ENCODE data around the gene NUDC. TPM values are rescaled to one million over a fixed set of nuclear protein-coding genes. Genes with fewer than 3 reads are reported as not detected.

NUDC gene
- total and polyA plus RNA-seq, 2 of the 4 experiments (the other 2 are of a cell fraction) = 34.8 to 89.8 TPM

DNA sequence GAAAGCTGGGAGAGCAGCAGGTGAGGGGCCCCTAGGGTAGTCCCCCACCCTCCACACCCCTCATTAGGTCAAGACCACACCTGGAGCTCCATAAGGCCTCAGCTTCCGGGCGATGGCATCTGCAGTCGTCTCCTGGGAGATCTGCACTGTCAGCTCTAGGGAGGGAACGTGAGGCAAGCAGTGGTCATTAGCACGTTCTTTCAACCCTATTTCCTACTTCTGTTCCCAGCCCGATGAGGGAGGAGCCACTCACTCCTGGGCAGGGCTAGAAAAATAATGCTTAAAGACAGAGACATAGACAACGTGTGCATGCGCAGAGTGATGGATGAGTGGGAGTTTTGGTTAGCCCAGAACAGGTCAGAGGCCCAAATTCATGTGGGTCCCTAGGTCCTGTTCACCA, 29.1 kb downstream of the NUDC start:
- Histone ChIP-seq H2AK5ac (ENCODE audit: low read depth, low read length) (no peak overlapping the region), H3K4me2 (ENCODE audit: low read depth, low read length) (no peak overlapping the region), H2AK9ac (replicated peaks; ENCODE audit: low read depth, low read length, poor library complexity) (no peak overlapping the region), H4K20me1 (ENCODE audit: insufficient read depth, low read length) (no peaks in the 10 kb centered on the region; the same call in 1 of the 2 replicates), H2BK15ac (ENCODE audit: low read depth, low read length) (no peak overlapping the region), H4K5ac (ENCODE audit: low read depth, low read length) (no peak overlapping the region), H3K9ac (ENCODE audit: low read depth, low read length) (no peak overlapping the region), H3K56ac (ENCODE audit: extremely low read depth, insufficient read depth, low read length) (no peak overlapping the region), H2BK5ac (ENCODE audit: low read depth, low read length, poor library complexity, severe bottlenecking) (no peak overlapping the region), H3K27ac (ENCODE audit: insufficient read depth, low read length) (no peak overlapping the region), H3K18ac (ENCODE audit: low read depth, low read length) (no peak overlapping the region), H3K14ac (replicated peaks; ENCODE audit: low read depth, low read length) (no peak overlapping the region), H3K79me1 (ENCODE audit: low read depth in 1 of 2, low read length in 2 of 2) (no peaks in the 10 kb centered on the region; a peak in 1 of 4 replicates), H4K8ac (ENCODE audit: low read depth in 2 of 2, low read length in 2 of 2) (no peak overlapping the region), H3K9me1 (ENCODE audit: insufficient read depth, low read length) (0 out of 2 replicates have a peak, but pooled peaks cover 7% of the 10 kb centered on the region), H2BK20ac (ENCODE audit: low read depth, low read length) (no peak overlapping the region), H2AFZ (replicated peaks; ENCODE audit: low read length, poor library complexity) (no peak overlapping the region), H4K91ac (ENCODE audit: insufficient read depth, low read depth, low read length) (no peak overlapping the region), H3K4ac (ENCODE audit: low read depth, low read length) (no peak overlapping the region), H3K27me3 (ENCODE audit: control insufficient read depth, insufficient read depth, low read length) (no peaks in the 10 kb centered on the region), H3K9me3 (ENCODE audit: control insufficient read depth, insufficient read depth, low read length) (no peaks in the 10 kb centered on the region), H2BK120ac (ENCODE audit: low read depth, low read length) (no peak overlapping the region), H3K4me1 (ENCODE audit: control insufficient read depth, insufficient read depth, low read length) (no peaks in the 10 kb centered on the region), H3K36me3 (ENCODE audit: control insufficient read depth, insufficient read depth, low read length) (peaks cover 12% of the 10 kb centered on the region), H3K23ac (ENCODE audit: low read depth, low read length) (no peak overlapping the region), H3K4me3 (ENCODE audit: insufficient read depth, low read depth, low read length) (no peak overlapping the region)
- CTCF ChIA-PET = no interaction called here
- whole genome bisulfite sequencing, 2 experiments (ENCODE audit: extremely low coverage in 2 of 2, insufficient read length in 1 of 2) = 58% methylated on average over 2 of the region's 8 CpGs; no CpG with 5 or more reads in 1 of the 2 experiments
- in situ Hi-C loops (cut with MboI; ENCODE audit: low sequenced_read_pairs) = no loop called here
- dilution Hi-C loops (cut with HindIII; ENCODE audit: low sequenced_read_pairs, unreplicated experiment) = no loop called here
- ATAC-seq (ENCODE audit: low read depth) (no peak), DNase-seq (no peak)
- TF ChIP-seq BHLHE40 (IDR thresholded peaks at IDR 0.05; ENCODE audit: low read depth, low read length) (no peak), CHD1 (IDR thresholded peaks at IDR 0.05; ENCODE audit: low read depth, low read length) (no peak), POLR2A (IDR thresholded peaks at IDR 0.05; ENCODE audit: low read depth, low read length) (no peak), RAD21 (IDR thresholded peaks at IDR 0.05; ENCODE audit: low read length) (no peak), FOS (IDR thresholded peaks at IDR 0.05; ENCODE audit: low read depth, low read length) (no peak), MAFK (IDR thresholded peaks at IDR 0.05; ENCODE audit: low read depth, low read length) (no peak), MAZ (IDR thresholded peaks at IDR 0.05; ENCODE audit: borderline replicate concordance, low read depth, low read length) (no peak), MXI1 (IDR thresholded peaks at IDR 0.05; ENCODE audit: borderline replicate concordance, low read depth, low read length) (no peak), SMC3 (IDR thresholded peaks at IDR 0.05; ENCODE audit: low read depth, low read length) (no peak), NFE2L2 (IDR thresholded peaks at IDR 0.05; ENCODE audit: low read depth, low read length) (no peak), RFX5 (IDR thresholded peaks at IDR 0.05; ENCODE audit: low read depth, low read length) (no peak), RCOR1 (IDR thresholded peaks at IDR 0.05; ENCODE audit: insufficient replicate concordance, low read length) (no peak), CEBPB (IDR thresholded peaks at IDR 0.05; ENCODE audit: low read depth, low read length) (no peak)
- TF ChIP-seq, protein P1, sequence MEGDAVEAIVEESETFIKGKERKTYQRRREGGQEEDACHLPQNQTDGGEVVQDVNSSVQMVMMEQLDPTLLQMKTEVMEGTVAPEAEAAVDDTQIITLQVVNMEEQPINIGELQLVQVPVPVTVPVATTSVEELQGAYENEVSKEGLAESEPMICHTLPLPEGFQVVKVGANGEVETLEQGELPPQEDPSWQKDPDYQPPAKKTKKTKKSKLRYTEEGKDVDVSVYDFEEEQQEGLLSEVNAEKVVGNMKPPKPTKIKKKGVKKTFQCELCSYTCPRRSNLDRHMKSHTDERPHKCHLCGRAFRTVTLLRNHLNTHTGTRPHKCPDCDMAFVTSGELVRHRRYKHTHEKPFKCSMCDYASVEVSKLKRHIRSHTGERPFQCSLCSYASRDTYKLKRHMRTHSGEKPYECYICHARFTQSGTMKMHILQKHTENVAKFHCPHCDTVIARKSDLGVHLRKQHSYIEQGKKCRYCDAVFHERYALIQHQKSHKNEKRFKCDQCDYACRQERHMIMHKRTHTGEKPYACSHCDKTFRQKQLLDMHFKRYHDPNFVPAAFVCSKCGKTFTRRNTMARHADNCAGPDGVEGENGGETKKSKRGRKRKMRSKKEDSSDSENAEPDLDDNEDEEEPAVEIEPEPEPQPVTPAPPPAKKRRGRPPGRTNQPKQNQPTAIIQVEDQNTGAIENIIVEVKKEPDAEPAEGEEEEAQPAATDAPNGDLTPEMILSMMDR (conservative IDR thresholded peaks at IDR 0.05; ENCODE audit: low read depth, low read length) = no peak
- TF ChIP-seq, protein P2, sequence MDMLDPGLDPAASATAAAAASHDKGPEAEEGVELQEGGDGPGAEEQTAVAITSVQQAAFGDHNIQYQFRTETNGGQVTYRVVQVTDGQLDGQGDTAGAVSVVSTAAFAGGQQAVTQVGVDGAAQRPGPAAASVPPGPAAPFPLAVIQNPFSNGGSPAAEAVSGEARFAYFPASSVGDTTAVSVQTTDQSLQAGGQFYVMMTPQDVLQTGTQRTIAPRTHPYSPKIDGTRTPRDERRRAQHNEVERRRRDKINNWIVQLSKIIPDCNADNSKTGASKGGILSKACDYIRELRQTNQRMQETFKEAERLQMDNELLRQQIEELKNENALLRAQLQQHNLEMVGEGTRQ (IDR thresholded peaks at IDR 0.05; ENCODE audit: low read depth, low read length) = no peak
- TF ChIP-seq, protein P3, sequence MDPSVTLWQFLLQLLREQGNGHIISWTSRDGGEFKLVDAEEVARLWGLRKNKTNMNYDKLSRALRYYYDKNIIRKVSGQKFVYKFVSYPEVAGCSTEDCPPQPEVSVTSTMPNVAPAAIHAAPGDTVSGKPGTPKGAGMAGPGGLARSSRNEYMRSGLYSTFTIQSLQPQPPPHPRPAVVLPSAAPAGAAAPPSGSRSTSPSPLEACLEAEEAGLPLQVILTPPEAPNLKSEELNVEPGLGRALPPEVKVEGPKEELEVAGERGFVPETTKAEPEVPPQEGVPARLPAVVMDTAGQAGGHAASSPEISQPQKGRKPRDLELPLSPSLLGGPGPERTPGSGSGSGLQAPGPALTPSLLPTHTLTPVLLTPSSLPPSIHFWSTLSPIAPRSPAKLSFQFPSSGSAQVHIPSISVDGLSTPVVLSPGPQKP (IDR thresholded peaks at IDR 0.05; ENCODE audit: borderline replicate concordance, low read depth, low read length) = no peak
- no TSS peak for BruUV-seq (replicated peaks)
- intact Hi-C loops (cut with micrococcal nuclease) = no loop called here
- POLR2A ChIA-PET (ENCODE audit: unreplicated experiment) = no interaction called here

All from IMR-90 (cell line).